Right cardiac atrium (tissue), 5 donors: Measurements from ENCODE around the gene RASIP1. TPM values are rescaled to one million over a fixed set of nuclear protein-coding genes. Genes with fewer than 3 reads are reported as not detected.
"Not testable (repeated sequence)": the region's sequence is repeated elsewhere in the genome, so short reads cannot be mapped to it uniquely, and the experiment has no call there.

ENCODE experiments used
- ATAC-seq, 2 donors: fragments of 200-7000 bp; cut with Tn5 transposase; one replicate each; pipeline versions ENCODE4 v1.8.0 to v1.9.1; 2020; ENCODE audit warnings: moderate library complexity in 2 of 2, mild to moderate bottlenecking in 1 of 2
- DNase-seq, 3 donors: peaks; one replicate each; pipeline ENCODE4 v3.0.0-alpha.2; 2020
- H3K27ac ChIP-seq: one replicate; pipeline ENCODE4 v1.5.1; 2013; ENCODE audit warnings: mild to moderate bottlenecking, low read length, control low read depth, moderate library complexity
- H3K27me3 ChIP-seq: one replicate; pipeline ENCODE4 v1.6.1; 2013; ENCODE audit not compliant: control insufficient read depth, insufficient read depth
- H3K4me1 ChIP-seq: one replicate; pipeline ENCODE4 v1.6.1; 2013; ENCODE audit warnings: low read length; ENCODE audit not compliant: control insufficient read depth, insufficient read depth
- H3K4me3 ChIP-seq: one replicate; pipeline ENCODE4 v1.5.1; 2013; ENCODE audit warnings: low read length, control low read depth
- H3K9me3 ChIP-seq: one replicate; pipeline ENCODE4 v1.6.1; 2013; ENCODE audit warnings: low read length; ENCODE audit not compliant: control insufficient read depth
- WGBS: extraction: QIAGEN DNeasy Blood & Tissue Kit; methylation state at CpG from one replicate; pipeline ENCODE4 v1.1.7; 2013; 5-methylcytosine and 5-hydroxymethylcytosine counted together
- intact Hi-C, 4 donors: fragments of 100-400 bp; cut with DNase I; formaldehyde crosslinking; loops; one replicate each; pipeline versions ENCODE4 v1.11.0 to v1.14.0; 2022 to 2023
- polyA plus RNA-seq: library from polyadenylated mRNA; stranded (reverse); fragments of 200-250 nt; gene quantifications from one replicate; pipeline ENCODE4 v1.2.3, GENCODE V29; 2013
- total RNA-seq, 4 donors: library from RNA; stranded (reverse); fragmentation: NEBNext Ultra II Directional; extraction: Animal tissue kit (Norgen Biotek cat#: 25700); gene quantifications; one replicate each; pipeline ENCODE4 v1.2.1, GENCODE V29; 2021
- donor health status: healthy with polysubstance abuse.
- donor health status: DM: no; HTN: yes; CAD: no.
- donor health status: DM: no; HTN: no; CAD: no.
- donor health status: DM: no; HTN: yes; CAD: no; lungs with severe emphysema.
- donor health status: DM: yes; HTN: yes; CAD: no.

Gene RASIP1
- total and polyA plus RNA-seq, 5 donors = 13.8 to 20.4 (median 19.0) TPM

DNA sequence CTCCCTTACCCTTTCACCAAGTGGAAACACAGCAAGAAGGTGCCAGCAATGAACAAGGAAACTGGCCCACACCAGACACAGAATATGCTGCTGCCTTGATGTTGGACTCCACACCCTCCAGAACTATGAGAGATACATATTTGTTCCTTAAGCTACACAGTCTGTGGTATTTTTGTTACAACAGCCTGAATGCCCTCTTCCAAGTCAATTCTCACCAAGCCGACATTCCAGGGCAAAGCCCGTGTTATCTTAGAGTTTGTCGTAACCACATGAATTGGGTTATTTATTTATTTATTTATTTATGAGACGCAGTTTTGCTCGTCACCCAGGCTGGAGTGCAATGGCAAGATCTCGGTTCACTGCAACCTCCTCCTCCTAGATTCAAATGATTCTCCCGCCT is 29.9 kb upstream of the RASIP1 start:
- ATAC-seq (no peak), DNase-seq (no peak)
- Histone ChIP-seq H3K27me3 (no peaks in the 10 kb centered on the region), H3K9me3 (no peaks in the 10 kb centered on the region), H3K4me3 (no peak overlapping the region), H3K27ac (no peak overlapping the region), H3K4me1 (no peaks in the 10 kb centered on the region)
- intact Hi-C loops = no loop called here
- 84% methylated on average over 7 of the region's 7 CpGs for WGBS

DNA sequence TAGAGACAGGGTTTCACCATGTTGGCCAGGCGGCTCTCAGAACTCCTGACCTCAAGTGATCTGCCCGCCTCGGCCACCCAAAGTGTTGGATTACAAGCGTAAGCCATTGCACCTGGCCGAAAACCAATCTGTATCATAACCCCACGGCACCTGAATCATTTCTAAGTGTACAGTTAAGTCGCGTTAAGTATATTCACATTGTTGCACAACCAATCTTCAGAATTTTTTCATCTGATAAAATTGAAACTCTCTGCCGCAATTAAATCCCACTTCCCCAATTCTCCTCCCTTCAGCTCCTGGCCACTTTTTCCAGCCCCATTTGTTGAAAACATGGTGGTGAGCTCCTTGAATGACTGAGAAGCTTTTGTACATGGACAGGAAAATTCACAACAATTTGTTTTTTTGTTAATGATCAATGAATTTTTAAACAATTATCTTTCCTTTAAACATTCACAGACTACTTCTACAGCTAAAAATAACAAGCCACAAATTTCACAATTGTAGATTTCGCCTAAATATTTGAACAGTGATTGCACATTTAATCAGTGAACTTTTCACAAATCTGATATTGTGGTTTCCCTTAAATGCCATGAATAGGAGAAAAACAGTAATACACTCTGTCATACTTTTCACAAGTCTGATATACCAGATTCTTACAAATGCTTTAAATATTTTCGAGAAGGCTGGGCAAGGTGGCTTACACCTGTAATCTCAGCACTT is 28.7 kb upstream of the RASIP1 start:
- H3K9me3 ChIP-seq = no peaks in the 10 kb centered on the region
- intact Hi-C loops = no loop called here
- no peak overlapping the region for H3K27ac ChIP-seq
- ATAC-seq (no peak), DNase-seq (no peak)
- H3K4me1 ChIP-seq = no peaks in the 10 kb centered on the region
- H3K4me3 ChIP-seq = no peak overlapping the region
- 82% methylated on average over 11 of the region's 11 CpGs for WGBS
- H3K27me3 ChIP-seq = no peaks in the 10 kb centered on the region

DNA sequence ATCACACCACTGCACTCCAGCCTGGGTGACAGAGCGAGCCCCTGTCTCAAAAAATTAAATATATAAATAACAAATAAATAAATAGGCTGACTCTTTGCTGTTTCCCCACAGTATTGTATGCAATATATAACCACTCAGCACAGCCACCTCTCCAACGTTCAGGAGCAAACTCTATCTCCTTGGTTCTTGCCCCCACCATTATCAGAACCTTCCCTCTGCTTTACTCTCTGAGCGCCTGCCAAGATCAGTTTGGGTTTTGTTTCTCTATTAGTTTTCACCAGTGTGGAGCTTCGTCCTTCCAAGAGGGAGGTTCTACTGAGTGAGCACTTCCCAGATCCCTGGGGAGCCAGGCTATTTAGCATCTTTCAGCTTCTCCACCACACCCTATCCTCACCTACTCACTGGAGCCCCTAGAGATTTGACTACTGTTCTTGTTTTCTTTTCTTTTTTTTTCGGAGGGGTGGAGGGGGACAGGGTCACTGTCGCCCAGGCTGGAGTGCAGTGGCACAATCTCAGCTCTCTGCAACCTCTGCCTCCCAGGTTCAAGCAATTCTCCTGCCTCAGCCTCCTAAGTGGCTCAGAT is 27.9 kb upstream of the RASIP1 start:
- H3K27ac ChIP-seq, ATAC-seq, H3K4me3 ChIP-seq, H3K9me3 ChIP-seq, intact Hi-C loops, H3K27me3 ChIP-seq, DNase-seq, H3K4me1 ChIP-seq: not testable (repeated sequence)
- WGBS = 37% methylated on average over 6 of the region's 6 CpGs

DNA sequence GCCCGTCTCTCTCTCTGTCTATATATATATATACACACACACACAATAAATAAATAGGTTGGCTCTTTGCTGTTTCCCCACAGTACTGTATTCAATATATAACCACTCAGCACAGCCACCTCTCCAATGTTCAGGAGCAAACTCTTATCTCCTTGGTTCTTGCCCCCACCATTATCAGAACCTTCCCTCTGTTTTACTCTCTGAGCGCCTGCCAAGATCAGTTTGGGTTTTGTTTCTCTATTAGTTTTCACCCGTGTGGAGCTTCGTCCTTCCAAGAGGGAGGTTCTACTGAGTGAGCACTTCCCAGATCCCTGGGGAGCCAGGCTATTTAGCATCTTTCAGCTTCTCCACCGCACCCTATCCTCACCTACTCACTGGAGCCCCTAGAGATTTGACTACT is 25.4 kb upstream of the RASIP1 start:
- H3K27ac ChIP-seq, intact Hi-C loops, DNase-seq, H3K27me3 ChIP-seq, H3K4me1 ChIP-seq, H3K4me3 ChIP-seq, H3K9me3 ChIP-seq, ATAC-seq: not testable (repeated sequence)
- 29% methylated on average over 5 of the region's 5 CpGs for WGBS

DNA sequence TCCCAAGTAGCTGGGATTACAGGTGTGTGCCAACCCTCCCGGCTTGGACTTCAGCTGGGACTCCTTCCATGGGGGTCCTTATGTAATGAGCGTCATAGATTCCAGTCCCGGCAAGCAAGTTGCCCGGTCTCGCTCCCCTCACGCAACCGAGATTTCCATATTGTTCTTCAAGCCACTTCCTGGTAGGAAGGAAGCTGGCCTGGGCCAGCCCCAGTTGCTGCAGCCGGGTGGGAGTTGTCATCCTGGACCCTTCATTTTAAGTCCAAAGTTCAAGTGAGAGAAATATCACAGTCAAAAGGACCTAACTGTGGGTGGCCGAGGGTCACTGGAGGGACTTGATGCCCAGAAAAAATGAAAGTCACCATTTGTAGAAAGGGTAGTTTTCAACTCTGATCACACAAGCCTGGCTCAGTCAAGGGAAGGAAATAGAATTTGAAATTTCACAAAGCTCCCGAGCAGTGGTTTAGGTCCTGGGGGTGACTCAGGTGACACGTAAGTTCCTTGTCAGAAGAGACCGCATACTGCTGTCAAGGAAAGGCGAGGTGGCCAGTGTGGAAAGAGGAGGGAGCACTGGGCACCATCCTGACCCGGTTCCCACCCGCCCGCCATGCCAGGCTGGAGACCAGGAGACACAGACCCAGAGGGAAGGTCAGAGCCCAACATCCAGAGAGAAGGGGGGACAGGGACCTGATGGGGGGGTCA is 20.2 kb upstream of the RASIP1 start:
- Histone ChIP-seq H3K27ac (peak overlapping the region; percentile 59), H3K27me3 (no peaks in the 10 kb centered on the region), H3K4me3 (no peak overlapping the region), H3K9me3 (no peaks in the 10 kb centered on the region), H3K4me1 (no peaks in the 10 kb centered on the region)
- DNase-seq (no peak), ATAC-seq (peak; percentile 18 to 64)
- intact Hi-C loops = no loop called here
- 59% methylated on average over 16 of the region's 16 CpGs for WGBS

DNA sequence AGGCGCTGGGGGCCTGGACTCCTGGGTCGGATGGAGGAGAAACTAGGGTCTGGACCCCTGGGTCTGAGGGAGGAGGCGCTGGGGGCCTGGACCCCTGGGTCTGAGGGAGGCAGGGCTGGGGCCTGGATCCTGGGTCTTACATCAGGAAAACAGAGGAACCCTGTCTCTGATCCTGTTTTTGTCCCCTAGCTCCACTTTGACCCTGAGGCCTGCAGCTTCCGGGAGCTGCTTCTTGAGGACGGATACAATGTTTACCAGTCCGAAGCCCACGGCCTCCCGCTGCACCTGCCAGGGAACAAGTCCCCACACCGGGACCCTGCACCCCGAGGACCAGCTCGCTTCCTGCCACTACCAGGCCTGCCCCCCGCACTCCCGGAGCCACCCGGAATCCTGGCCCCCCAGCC is 17.3 kb upstream of the RASIP1 start:
- H3K4me3 ChIP-seq = no peak overlapping the region
- DNase-seq = peak in 1 of 3 donors; percentile 57
- H3K27me3 ChIP-seq = no peaks in the 10 kb centered on the region
- no peak overlapping the region for H3K27ac ChIP-seq
- H3K9me3 ChIP-seq = no peaks in the 10 kb centered on the region
- WGBS = 92% methylated on average over 14 of the region's 14 CpGs
- no peaks in the 10 kb centered on the region for H3K4me1 ChIP-seq
- intact Hi-C loops = no loop called here
- ATAC-seq = no peak

DNA sequence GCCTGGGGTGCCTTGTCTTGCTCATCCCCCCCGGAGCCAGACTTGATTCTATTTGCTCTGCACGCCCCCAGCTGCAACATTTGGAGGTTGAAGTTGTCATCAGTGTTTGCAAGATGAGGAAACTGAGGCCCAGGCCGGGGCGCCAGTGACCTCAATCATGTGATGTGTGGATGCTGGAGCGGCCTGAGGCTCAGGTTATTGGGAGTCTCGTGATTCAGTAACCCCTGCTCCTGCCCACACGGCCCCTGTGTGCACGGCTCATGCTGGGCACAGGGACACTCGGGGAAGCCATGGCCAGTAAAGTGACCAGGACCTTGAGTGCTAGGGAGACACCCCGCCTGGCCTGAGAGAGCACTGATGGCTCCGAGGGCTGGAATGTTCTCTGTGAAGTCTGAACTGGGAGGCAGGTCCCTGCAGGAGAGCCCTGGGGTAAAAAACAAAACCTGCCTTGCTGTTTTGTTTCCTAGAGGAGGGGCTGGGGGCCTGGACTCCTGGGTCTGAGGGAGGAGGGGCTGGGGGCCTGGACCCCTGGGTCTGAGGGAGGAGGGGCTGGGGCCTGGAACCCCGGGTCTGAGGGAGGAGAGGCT is 16.8 kb upstream of the RASIP1 start:
- H3K27me3 ChIP-seq = no peaks in the 10 kb centered on the region

DNA sequence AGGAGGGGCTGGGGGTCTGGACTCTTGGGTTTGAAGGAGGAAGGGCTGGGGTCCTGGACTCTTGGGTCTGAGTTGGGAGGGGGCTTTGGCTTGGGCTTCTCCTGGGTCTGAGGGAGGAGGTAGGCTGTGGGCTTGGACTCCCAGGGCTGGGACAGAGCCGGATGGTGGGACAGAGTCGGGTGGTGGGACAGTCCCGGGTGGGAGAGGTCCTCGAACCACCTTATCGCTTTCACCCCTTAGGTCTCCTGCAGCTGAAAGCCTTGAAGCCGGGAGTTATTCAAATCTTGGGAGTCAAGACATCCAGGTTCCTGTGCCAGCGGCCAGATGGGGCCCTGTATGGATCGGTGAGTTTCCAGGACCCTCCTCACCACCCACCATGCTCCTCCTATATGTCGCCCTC is 16.3 kb upstream of the RASIP1 start:
- Histone ChIP-seq H3K4me3 (no peak overlapping the region), H3K9me3 (no peaks in the 10 kb centered on the region), H3K4me1 (no peaks in the 10 kb centered on the region), H3K27me3 (no peaks in the 10 kb centered on the region), H3K27ac (no peak overlapping the region)
- no peak for ATAC-seq
- intact Hi-C loops = no loop called here
- no peak for DNase-seq
- WGBS = 84% methylated on average over 9 of the region's 9 CpGs

More for the DNA sequence above, 16.8 kb upstream of the RASIP1 start:
- H3K4me3 ChIP-seq = no peak overlapping the region
- no peaks in the 10 kb centered on the region for H3K9me3 ChIP-seq
- intact Hi-C loops = no loop called here
- DNase-seq (no peak), ATAC-seq (no peak)
- 87% methylated on average over 12 of the region's 12 CpGs for WGBS
- H3K4me1 ChIP-seq = no peaks in the 10 kb centered on the region
- H3K27ac ChIP-seq = no peak overlapping the region

DNA sequence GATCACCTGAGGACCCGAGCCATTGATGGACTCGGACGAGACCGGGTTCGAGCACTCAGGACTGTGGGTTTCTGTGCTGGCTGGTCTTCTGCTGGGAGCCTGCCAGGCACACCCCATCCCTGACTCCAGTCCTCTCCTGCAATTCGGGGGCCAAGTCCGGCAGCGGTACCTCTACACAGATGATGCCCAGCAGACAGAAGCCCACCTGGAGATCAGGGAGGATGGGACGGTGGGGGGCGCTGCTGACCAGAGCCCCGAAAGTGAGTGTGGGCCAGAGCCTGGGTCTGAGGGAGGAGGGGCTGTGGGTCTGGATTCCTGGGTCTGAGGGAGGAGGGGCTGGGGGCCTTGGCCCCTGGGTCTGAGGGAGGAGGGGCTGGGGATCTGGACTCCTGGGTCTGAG is 15.8 kb upstream of the RASIP1 start:
- Histone ChIP-seq H3K27me3 (no peaks in the 10 kb centered on the region), H3K4me1 (no peaks in the 10 kb centered on the region), H3K4me3 (no peak overlapping the region), H3K9me3 (no peaks in the 10 kb centered on the region), H3K27ac (no peak overlapping the region)
- DNase-seq (no peak), ATAC-seq (no peak)
- intact Hi-C loops = no loop called here
- WGBS = 89% methylated on average over 11 of the region's 11 CpGs

DNA sequence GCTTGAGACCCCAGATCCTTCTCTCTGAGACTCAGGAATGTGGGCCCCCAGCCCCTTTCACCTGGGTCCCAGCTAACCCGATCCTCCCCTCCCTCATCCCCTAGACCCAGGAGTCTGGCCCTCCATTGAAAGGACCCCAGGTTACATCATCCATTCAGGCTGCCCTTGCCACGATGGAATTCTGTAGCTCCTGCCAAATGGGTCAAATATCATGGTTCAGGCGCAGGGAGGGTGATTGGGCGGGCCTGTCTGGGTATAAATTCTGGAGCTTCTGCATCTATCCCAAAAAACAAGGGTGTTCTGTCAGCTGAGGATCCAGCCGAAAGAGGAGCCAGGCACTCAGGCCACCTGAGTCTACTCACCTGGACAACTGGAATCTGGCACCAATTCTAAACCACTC is 15.4 kb upstream of the RASIP1 start:
- Histone ChIP-seq H3K4me1 (no peaks in the 10 kb centered on the region), H3K27me3 (no peaks in the 10 kb centered on the region), H3K4me3 (no peak overlapping the region), H3K27ac (no peak overlapping the region), H3K9me3 (no peaks in the 10 kb centered on the region)
- intact Hi-C loops = no loop called here
- DNase-seq (no peak), ATAC-seq (no peak)
- 77% methylated on average over 5 of the region's 5 CpGs for WGBS

DNA sequence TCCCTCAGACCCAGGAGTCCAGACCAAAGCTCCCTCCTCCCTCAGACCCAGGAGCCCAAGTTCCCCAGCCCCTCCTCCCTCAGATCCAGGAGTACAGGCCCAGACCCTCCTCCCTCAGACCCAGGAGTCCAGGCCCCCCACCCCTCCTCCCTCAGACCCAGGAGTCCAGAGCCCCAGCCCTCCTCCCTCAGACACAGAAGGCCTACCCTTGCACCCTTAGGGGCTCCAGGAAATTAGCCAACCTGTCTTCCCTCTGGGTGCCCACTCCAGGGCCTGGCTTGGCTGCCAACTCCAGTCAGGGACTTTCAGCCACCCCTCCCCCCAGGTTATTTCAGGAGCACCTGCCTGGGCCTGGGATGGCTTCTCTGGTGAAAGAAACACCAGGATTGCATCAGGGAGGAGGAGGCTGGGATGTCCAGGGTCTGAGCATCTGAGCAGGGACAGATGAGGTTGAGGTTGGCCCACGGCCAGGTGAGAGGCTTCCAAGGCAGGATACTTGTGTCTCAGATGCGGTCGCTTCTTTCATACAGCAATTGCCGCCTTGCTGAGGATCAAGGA is 14.8 kb upstream of the RASIP1 start, which contains the start of gene FGF21:
FGF21 (plus strand) TSS at position 441 of the 558 bp plus-strand sequence. CDS start 713 bp downstream, outside the sequence.
- ATAC-seq = no peak
- WGBS = 86% methylated on average over 4 of the region's 4 CpGs

More for the DNA sequence above, 14.8 kb upstream of the RASIP1 start, which contains the start of gene FGF21:
- no peaks in the 10 kb centered on the region for H3K4me1 ChIP-seq
- H3K9me3 ChIP-seq = no peaks in the 10 kb centered on the region
- intact Hi-C loops = no loop called here
- no peak for DNase-seq
- H3K27ac ChIP-seq = no peak within 1 kb of the TSS
- no peaks in the 10 kb centered on the region for H3K27me3 ChIP-seq
- H3K4me3 ChIP-seq = no peak within 1 kb of the TSS
